T-helper 1 cell treated with Interleukin-12 subunit alpha and Interleukin-12 subunit beta and Interleukin-4 antibody, amounts not matched to agents 30 μg/mL and 1 μg/mL, for 36 hours (primary cell): ENCODE results near the gene TRPM8.

Source experiments
- H3K27ac Mint-ChIP-seq: one replicate; pipeline ENCODE4 v1.8.0; 2021; ENCODE audit warnings: mild to moderate bottlenecking, mixed read lengths
- H3K27me3 Mint-ChIP-seq: one replicate; pipeline ENCODE4 v1.8.0; 2021; ENCODE audit warnings: low read depth, mixed read lengths
- H3K36me3 Mint-ChIP-seq: one replicate; pipeline ENCODE4 v1.8.0; 2021; ENCODE audit warnings: low read depth, mixed read lengths
- H3K4me1 Mint-ChIP-seq: one replicate; pipeline ENCODE4 v1.8.0; 2021; ENCODE audit warnings: low read depth, mixed read lengths
- H3K4me3 Mint-ChIP-seq: one replicate; pipeline ENCODE4 v1.8.0; 2021; ENCODE audit warnings: mild to moderate bottlenecking, moderate library complexity, mixed read lengths
- H3K9me3 Mint-ChIP-seq: one replicate; pipeline ENCODE4 v1.8.0; 2021; ENCODE audit warnings: mixed read lengths

TRPM8 gene

DNA sequence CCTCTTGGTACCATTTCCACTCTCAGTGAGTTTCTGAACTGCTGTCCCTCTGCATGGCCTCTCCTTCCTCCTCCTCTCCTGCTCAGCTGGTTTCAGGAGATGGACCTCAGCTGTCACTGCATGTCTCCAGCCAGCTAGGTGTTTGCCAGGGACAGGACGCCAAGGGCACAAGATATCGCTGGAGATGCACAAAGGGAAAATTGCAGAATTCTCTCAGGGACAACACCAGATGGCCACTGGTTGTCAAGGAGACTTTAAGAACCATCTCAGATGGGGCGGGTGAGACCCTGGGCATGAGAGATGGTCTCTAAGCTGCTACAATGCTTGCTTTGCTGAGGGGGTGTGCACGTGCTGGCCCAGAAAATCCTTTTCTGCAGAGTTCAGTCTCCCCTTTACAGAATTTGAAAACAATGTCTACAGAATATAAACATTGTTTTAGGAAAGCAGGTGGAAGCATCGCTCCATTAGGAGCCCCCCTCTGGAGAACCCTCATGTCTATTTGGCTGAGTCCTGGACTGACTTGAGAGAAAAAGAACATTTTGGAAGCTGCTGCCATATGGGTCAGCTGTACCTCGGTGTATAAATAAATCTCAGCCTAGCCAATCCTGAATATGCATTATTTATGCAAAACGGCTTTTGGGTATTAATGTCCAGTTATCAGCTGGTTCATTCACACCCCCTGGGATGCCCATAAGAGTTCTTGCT lies 75.5 kb downstream of the TRPM8 start:
- no peak overlapping the region for H3K27ac Mint-ChIP-seq
- H3K4me3 Mint-ChIP-seq = no peak overlapping the region
- H3K9me3 Mint-ChIP-seq = peaks cover 17% of the 10 kb centered on the region
- H3K36me3 Mint-ChIP-seq = peaks cover 16% of the 10 kb centered on the region
- H3K27me3 Mint-ChIP-seq = peaks cover 47% of the 10 kb centered on the region
- H3K4me1 Mint-ChIP-seq = peaks cover 56% of the 10 kb centered on the region

DNA sequence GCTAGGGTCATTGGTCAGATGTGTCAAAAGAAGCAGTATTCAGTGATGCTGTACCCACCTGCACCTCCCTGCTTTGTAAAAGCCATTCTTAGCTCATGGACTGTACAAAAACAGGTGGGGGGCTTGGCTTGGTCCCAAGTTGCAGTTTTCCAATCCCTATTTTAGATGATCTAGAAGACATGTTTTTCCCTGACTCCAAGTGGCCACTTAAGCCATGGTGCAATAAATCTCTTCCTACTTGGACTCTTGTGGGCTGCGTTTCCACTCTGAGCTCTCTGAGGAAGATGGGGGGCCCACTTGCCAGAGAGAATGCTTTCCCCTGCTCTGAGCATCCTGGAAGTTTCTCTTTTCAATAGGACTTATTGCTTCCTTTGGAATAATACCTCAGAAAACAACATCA lies 76.3 kb downstream of the TRPM8 start:
- peaks cover 54% of the 10 kb centered on the region for H3K4me1 Mint-ChIP-seq
- H3K27me3 Mint-ChIP-seq = peaks cover 43% of the 10 kb centered on the region
- H3K27ac Mint-ChIP-seq = no peak overlapping the region

DNA sequence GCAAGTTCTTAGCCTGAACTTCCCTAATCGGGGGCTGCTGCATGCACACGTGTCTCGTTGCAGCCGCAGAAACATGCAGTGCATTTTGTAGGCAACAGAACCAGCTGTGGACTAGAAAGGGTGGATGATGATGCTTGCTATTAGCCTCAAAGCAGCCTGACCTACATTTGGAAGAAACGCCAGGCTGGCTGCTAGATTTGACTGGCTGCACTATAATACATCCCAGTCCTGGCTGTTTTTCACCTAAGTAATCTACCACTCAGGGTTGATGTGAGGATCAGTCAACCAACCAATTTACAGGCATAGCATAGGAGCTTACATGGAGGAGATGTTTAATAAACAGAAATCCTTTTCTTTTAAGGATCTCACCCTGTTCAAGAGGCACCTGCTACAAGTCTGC lies 77.0 kb downstream of the TRPM8 start:
- Mint-ChIP-seq H3K36me3 (peaks cover 7% of the 10 kb centered on the region), H3K9me3 (peaks cover 11% of the 10 kb centered on the region), H3K27ac (no peak overlapping the region), H3K4me1 (peaks cover 48% of the 10 kb centered on the region), H3K27me3 (peaks cover 43% of the 10 kb centered on the region), H3K4me3 (no peak overlapping the region)

More for the DNA sequence above, 76.3 kb downstream of the TRPM8 start:
- Mint-ChIP-seq H3K36me3 (peaks cover 12% of the 10 kb centered on the region), H3K4me3 (no peak overlapping the region), H3K9me3 (peaks cover 11% of the 10 kb centered on the region)

DNA sequence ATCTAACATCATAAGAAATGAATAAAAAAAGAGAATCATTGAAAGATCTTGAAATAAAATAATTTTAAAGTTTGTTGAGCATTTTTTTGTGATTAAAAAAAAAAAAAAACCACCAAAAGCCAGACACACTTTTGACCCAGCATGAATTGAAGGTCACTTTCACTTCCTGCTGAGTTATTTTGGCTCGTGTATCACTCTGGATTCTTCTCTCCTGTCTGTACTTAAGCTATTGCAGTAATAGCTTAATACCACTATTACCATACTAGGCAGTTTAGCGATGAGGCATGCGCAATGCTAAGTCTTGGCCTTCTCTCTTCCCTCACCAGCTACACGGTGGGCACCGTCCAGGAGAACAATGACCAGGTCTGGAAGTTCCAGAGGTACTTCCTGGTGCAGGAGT lies 78.8 kb downstream of the TRPM8 start:
- Mint-ChIP-seq H3K27ac (peak overlapping the region; percentile 16), H3K27me3 (peaks cover 39% of the 10 kb centered on the region), H3K9me3 (no peaks in the 10 kb centered on the region), H3K36me3 (peaks cover 2% of the 10 kb centered on the region), H3K4me1 (peaks cover 31% of the 10 kb centered on the region), H3K4me3 (no peak overlapping the region)

DNA sequence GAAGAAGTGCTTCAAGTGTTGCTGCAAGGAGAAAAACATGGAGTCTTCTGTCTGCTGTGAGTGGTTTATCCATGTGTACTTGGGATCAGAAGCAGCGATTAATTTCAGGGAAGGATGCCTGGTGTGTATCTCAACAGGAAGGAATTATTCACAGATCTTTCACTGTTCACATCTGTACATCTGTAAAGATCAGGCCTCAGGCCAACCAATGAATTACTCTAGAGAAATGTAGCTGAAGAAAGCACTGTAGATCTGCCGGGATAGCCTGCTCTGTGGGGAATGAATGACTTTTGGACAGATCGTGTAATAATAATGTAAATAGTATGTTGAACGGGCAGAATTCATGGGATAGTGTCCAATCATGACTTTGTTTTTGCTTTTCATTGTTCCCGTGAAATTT lies 79.3 kb downstream of the TRPM8 start:
- no peak overlapping the region for H3K4me3 Mint-ChIP-seq
- peaks cover 2% of the 10 kb centered on the region for H3K36me3 Mint-ChIP-seq
- no peaks in the 10 kb centered on the region for H3K9me3 Mint-ChIP-seq
- peaks cover 38% of the 10 kb centered on the region for H3K27me3 Mint-ChIP-seq
- peak overlapping the region; percentile 16 for H3K27ac Mint-ChIP-seq
- peaks cover 31% of the 10 kb centered on the region for H3K4me1 Mint-ChIP-seq

DNA sequence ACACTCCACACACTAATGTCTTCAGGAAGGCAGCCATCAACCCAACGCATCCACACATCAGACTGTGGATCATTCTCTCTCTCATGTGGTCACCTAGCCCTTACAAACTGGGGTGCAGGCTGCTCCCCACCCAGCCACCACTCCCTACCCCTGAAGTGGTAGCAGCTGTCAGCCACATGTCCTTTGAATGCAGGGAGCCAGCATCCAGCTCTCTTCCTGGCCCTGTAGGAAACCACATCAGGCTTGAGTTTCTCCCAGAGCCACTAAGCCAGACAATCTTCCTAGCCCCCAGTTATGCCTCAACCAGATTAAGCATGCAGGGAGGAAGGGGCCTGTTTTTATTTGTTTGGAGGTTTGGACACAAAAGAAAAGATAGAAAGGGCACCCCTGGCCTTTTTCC lies 80.5 kb downstream of the TRPM8 start:
- Mint-ChIP-seq H3K9me3 (no peaks in the 10 kb centered on the region), H3K27ac (no peak overlapping the region), H3K27me3 (peaks cover 40% of the 10 kb centered on the region), H3K36me3 (peaks cover 3% of the 10 kb centered on the region), H3K4me3 (no peak overlapping the region), H3K4me1 (peaks cover 26% of the 10 kb centered on the region)

DNA sequence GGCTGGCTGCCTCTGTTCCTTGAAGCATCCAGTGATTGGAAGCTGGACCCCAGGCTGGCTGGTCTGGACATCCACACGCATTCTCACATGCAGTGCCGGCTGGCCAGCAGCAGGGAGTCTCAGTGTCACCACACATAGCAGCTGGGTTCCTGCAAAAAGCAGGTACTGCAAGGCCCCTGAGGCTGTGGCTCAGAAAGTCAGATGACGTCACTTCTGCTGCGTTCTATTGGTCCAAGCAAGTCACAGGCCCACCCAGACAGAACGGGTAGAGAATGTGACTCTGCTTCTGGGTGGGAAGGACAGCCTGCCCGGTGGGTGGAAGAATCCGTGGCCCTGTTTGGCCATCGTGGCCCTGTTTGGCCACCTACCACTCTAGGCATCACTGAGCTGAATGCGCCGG lies 82.0 kb downstream of the TRPM8 start:
- peaks cover 3% of the 10 kb centered on the region for H3K36me3 Mint-ChIP-seq
- peaks cover 45% of the 10 kb centered on the region for H3K27me3 Mint-ChIP-seq
- H3K4me1 Mint-ChIP-seq = peaks cover 26% of the 10 kb centered on the region
- H3K27ac Mint-ChIP-seq = no peak overlapping the region
- H3K9me3 Mint-ChIP-seq = no peaks in the 10 kb centered on the region
- H3K4me3 Mint-ChIP-seq = no peak overlapping the region

DNA sequence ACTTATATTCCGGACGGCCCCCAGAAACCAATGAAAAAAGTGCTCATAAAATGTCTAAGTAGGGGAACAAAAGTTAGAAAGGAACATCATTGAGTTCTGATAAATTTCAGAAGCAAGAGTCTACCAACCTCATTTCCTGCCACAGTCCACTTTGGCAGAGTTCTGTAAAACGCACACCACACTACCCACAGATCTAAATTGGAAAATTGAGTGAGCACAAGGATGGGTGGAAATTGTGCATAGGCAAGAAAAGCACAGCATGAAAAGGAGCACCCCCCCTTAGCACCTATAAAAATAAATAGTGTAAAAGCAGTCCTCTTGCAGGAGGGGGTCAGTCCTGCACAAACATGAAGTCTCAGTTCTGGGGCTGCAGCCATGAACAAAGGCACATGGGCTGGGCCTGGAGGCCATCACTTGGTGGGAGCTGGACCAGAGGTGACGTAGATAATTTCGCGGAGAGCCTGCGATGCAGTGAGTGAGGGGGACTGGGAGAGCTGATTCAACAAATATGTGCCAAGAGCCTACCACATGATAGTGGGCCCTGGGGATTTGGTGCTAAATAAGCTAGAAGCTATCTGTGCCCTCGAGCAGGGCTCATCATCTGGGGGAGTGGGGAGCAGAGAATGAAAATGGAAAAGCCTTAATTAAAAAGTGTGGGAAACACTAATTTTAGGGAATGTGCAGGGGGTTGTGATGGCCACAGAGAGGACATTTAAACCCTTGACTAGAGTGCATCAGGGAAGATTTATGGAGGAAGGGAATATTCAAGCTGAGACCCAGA lies 84.4 kb downstream of the TRPM8 start:
- Mint-ChIP-seq H3K27ac (peak overlapping the region; percentile 43), H3K27me3 (peaks cover 49% of the 10 kb centered on the region), H3K9me3 (no peaks in the 10 kb centered on the region), H3K36me3 (peaks cover 3% of the 10 kb centered on the region), H3K4me1 (peaks cover 20% of the 10 kb centered on the region), H3K4me3 (peak overlapping the region; percentile 30)

DNA sequence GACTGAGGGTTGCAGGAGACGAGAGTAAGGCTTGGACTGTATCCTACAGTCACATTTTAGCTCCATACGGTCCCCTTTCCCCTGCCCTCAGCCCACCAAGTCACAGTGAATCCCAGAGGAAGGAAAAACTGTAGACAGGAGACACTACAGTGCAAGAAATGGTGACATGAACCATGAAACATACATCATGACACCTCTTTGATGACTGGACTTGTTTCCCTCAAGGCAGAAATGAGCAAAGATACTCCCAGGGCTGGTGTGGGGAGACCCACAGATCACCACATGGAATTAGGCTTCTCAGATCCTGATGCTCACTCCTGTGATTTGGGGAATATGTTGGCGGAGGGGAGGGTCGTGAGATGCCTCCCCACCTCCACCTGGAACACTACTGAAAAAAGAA lies 85.1 kb downstream of the TRPM8 start:
- Mint-ChIP-seq H3K27me3 (peaks cover 51% of the 10 kb centered on the region), H3K27ac (no peak overlapping the region), H3K4me3 (no peak overlapping the region), H3K4me1 (peaks cover 18% of the 10 kb centered on the region), H3K9me3 (no peaks in the 10 kb centered on the region), H3K36me3 (peaks cover 3% of the 10 kb centered on the region)

DNA sequence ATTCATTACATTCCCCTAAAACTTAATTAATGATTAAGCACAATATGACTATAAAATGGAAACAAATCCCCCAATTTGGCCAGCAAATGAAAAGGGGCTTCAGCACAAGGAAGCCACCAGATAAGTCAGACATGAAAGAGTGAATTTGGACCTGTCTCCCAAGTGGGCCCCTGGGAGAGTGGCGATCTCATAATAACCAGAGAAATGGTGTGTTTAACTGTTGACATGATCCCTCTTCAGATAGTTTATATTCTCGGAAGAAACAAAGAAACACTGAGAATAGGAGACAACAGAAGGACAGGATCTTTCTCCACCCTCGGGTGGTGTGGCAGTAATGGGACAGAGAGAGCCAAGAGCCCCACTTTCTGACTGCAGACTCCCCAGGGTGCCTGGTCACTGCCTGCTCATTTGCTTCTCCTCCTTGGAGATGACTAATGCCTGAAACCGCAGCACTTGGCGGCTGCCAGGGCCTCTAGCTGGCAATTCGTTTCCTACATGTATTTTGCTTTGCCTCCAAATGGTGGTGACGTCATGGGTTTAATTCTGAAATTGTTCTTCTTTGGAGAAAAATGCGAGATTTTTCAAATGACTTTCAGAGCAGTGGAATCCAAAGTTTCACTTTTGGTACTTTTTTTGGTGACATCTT lies 86.9 kb downstream of the TRPM8 start:
- Mint-ChIP-seq H3K4me3 (no peak overlapping the region), H3K4me1 (peaks cover 11% of the 10 kb centered on the region), H3K27me3 (peaks cover 65% of the 10 kb centered on the region), H3K27ac (no peak overlapping the region), H3K36me3 (peaks cover 3% of the 10 kb centered on the region), H3K9me3 (no peaks in the 10 kb centered on the region)

DNA sequence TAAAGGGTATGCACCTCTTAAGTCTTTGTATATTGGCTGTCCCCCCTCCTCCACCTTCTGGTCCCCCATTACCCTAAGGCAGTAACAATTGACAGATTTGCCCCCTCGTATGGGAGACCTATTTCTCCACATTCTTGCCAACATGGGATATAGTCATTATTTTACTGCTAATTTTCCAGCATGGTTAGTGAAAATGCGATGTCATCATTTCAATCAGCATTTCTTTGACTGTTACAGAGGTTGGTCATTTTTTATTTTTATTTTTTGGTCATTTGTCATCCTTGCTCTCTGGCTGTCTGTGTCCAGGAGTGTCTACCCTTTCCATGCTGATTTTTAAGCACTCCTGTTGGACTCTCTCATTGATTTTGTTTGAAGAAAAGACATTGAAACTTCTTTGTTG lies 88.0 kb downstream of the TRPM8 start:
- no peak overlapping the region for H3K4me3 Mint-ChIP-seq
- peaks cover 3% of the 10 kb centered on the region for H3K36me3 Mint-ChIP-seq
- H3K9me3 Mint-ChIP-seq = no peaks in the 10 kb centered on the region
- H3K27me3 Mint-ChIP-seq = peaks cover 70% of the 10 kb centered on the region
- no peak overlapping the region for H3K27ac Mint-ChIP-seq
- peaks cover 11% of the 10 kb centered on the region for H3K4me1 Mint-ChIP-seq

DNA sequence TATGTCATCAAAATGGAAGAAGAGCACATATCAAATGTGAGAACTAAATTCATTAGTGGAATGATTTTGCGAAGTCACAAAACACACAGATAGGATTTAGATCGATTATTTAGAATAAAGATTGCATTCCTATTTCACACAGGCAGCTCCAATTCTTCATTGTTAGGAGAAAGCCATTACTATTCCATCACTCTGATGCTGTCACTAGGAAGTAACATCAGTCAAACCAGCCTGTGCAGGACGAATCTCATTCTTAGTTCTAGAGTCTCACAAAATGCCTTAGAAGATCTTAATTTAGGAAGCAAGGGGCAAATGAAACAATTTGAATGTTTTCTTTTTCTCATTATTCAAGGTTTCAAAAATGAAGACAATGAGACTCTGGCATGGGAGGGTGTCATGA lies 89.3 kb downstream of the TRPM8 start:
- peaks cover 3% of the 10 kb centered on the region for H3K36me3 Mint-ChIP-seq
- H3K9me3 Mint-ChIP-seq = no peaks in the 10 kb centered on the region
- peaks cover 5% of the 10 kb centered on the region for H3K4me1 Mint-ChIP-seq
- no peak overlapping the region for H3K4me3 Mint-ChIP-seq
- peaks cover 78% of the 10 kb centered on the region for H3K27me3 Mint-ChIP-seq
- no peak overlapping the region for H3K27ac Mint-ChIP-seq

DNA sequence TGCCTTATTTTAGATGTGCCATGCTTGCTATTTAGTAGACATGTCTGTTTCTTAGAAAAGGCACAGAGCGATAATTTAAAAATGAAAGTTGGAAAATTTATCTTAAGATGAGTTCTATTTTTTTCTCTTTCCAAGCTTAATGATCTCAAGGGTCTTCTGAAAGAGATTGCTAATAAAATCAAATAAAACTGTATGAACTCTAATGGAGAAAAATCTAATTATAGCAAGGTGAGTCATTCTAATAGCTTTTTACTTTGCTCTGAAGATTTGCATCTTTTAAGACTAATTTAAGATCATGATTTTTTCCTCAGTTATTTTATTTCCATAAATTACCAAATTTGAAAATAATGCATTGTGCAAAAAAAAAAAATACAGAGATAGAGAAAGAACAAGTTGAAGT lies 97.3 kb downstream of the TRPM8 start:
- Mint-ChIP-seq H3K9me3 (no peaks in the 10 kb centered on the region), H3K36me3 (peaks cover 3% of the 10 kb centered on the region), H3K27me3 (peaks cover 55% of the 10 kb centered on the region), H3K27ac (no peak overlapping the region), H3K4me3 (no peak overlapping the region), H3K4me1 (peaks cover 1% of the 10 kb centered on the region)

DNA sequence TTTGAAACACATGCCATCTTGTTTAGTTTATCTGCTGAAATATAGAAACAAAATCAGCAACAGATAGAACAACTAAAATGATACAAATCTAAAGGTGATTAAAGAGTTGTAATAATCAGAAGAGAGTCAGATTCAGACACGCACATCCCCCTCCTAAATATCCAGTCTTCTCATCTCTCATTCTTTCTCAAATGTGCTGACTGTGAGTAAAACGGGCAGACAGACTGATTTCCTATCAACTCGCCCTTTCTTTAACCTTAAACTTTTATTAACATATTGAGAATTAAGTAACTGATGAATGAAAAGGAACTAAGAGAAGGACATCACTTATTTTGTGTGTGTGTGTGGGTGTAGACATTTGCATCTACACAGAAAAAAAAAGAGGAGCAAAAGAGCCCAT lies 98.7 kb downstream of the TRPM8 start:
- Mint-ChIP-seq H3K36me3 (peaks cover 3% of the 10 kb centered on the region), H3K27me3 (peaks cover 49% of the 10 kb centered on the region), H3K4me1 (peaks cover 1% of the 10 kb centered on the region), H3K9me3 (no peaks in the 10 kb centered on the region), H3K4me3 (no peak overlapping the region), H3K27ac (no peak overlapping the region)

DNA sequence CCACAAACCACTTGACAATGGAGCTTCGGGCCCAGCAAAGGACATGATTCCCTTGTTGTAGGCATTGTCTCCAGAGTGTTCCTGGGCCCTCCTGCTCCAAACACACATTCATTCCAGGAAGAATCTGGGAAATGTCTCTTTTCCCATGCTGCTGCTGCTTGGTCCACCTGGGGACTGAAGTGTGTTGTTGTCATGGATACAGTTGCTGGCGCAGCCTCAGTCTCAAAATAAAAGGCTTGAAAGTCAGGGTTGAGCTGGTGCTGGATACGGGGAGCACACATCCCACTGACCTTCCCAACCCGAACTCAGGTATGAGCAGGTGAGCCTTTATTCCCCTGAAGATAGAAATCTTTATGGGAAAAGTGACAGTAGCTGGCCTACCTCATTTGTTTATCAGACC lies 102.7 kb downstream of the TRPM8 start:
- Mint-ChIP-seq H3K4me1 (no peaks in the 10 kb centered on the region), H3K9me3 (no peaks in the 10 kb centered on the region), H3K27me3 (peaks cover 43% of the 10 kb centered on the region), H3K27ac (no peak overlapping the region), H3K4me3 (no peak overlapping the region), H3K36me3 (no peaks in the 10 kb centered on the region)
